H1 (cell line): Measurements from ENCODE around the gene PROSER3.

Source experiments
- CHD2 ChIP-seq: IDR thresholded peaks from 2 replicates; pipeline ENCODE4 v1.6.1; 2012; ENCODE audit warnings: low read length, improper control_type of control experiment
- EGR1 ChIP-seq: IDR thresholded peaks from 2 replicates; pipeline ENCODE4 v1.6.1; 2011; ENCODE audit warnings: low read depth, low read length, borderline replicate concordance
- JUN ChIP-seq: IDR thresholded peaks from 2 replicates; pipeline ENCODE4 v1.6.1; 2011; ENCODE audit warnings: low read depth, mild to moderate bottlenecking, improper control_type of control experiment, low read length
- POLR2AphosphoS5 ChIP-seq: IDR thresholded peaks from 2 replicates; pipeline ENCODE4 v1.6.1; 2011; ENCODE audit warnings: low read depth, low read length
- RBBP5 ChIP-seq: IDR thresholded peaks from 2 replicates; pipeline ENCODE4 v1.7.1; 2012; ENCODE audit warnings: low read depth, mild to moderate bottlenecking, inconsistent platforms, low read length, moderate library complexity, borderline replicate concordance
- USF2 ChIP-seq: IDR thresholded peaks from 2 replicates; pipeline ENCODE4 v1.6.1; 2011; ENCODE audit warnings: low read length, improper control_type of control experiment
- TF ChIP-seq, protein P1 (sequence below), 3 experiments: IDR thresholded peaks; 1 replicate in 2 of 3; 2 replicates in 1 of 3; pipeline versions ENCODE4 v1.5.1 to v1.6.1; 2011; ENCODE audit warnings: low read length in 3 of 3, mild to moderate bottlenecking in 3 of 3, inconsistent platforms in 2 of 3, low read depth in 1 of 3, moderate library complexity in 1 of 3; ENCODE audit not compliant: insufficient read depth in 1 of 3; ENCODE audit errors: control extremely low read depth in 1 of 3

DNA sequence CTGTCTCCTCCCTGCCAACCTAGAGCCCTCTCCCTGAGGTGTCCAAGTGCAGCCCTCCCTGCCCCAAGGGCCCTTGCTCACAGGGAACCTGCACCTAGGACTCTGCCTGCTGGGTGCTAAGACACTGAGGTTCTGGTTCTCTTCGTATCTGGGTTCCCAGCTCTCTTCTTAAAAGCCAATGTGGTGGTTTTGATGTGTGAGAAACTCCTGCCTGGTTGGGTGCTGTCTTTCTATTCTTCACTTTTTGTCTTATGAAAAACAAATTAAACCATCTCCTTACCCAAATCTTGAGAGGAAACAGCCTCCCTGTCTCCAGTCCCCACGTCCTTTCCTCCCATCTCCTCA is 44.5 kb upstream of the PROSER3 start:
- TF ChIP-seq, protein P1, sequence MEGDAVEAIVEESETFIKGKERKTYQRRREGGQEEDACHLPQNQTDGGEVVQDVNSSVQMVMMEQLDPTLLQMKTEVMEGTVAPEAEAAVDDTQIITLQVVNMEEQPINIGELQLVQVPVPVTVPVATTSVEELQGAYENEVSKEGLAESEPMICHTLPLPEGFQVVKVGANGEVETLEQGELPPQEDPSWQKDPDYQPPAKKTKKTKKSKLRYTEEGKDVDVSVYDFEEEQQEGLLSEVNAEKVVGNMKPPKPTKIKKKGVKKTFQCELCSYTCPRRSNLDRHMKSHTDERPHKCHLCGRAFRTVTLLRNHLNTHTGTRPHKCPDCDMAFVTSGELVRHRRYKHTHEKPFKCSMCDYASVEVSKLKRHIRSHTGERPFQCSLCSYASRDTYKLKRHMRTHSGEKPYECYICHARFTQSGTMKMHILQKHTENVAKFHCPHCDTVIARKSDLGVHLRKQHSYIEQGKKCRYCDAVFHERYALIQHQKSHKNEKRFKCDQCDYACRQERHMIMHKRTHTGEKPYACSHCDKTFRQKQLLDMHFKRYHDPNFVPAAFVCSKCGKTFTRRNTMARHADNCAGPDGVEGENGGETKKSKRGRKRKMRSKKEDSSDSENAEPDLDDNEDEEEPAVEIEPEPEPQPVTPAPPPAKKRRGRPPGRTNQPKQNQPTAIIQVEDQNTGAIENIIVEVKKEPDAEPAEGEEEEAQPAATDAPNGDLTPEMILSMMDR (IDR thresholded peaks at IDR 0.05; ENCODE audit: control extremely low read depth in 1 of 3, insufficient read depth in 1 of 3, low read depth in 1 of 3, low read length in 3 of 3): no peak
- TF ChIP-seq JUN (no peak), CHD2 (no peak), POLR2AphosphoS5 (no peak), EGR1 (no peak), RBBP5 (no peak), USF2 (no peak)
